ENCODE measurements around the gene NDST3. TPM values are rescaled to one million over a fixed set of nuclear protein-coding genes. Genes with fewer than 3 reads are reported as not detected.

NDST3 gene
- 0.17 TPM for total RNA-seq

- DNase-seq (ENCODE audit: low spot score) = peak; percentile 61
Measured at GRCh38 chr4:118034053-118034785, at the start of gene NDST3. TSS of gene NDST3 (plus strand) at chr4:118034486. CDS start at chr4:118053911, 19,425 bp downstream.

- DNase-seq (ENCODE audit: low spot score) = no peak
Measured at GRCh38 chr4:117986321-117986720, 48.0 kb upstream of the NDST3 start.

GRCh38 chr4:117987464-117987863, 46.8 kb upstream of the NDST3 start:
- no peak for DNase-seq (ENCODE audit: low spot score)

- no peak for DNase-seq (ENCODE audit: low spot score)
Measured at GRCh38 chr4:117996891-117997290, 37.4 kb upstream of the NDST3 start.

- DNase-seq (ENCODE audit: low spot score) = no peak
Measured at GRCh38 chr4:118004088-118004487, 30.2 kb upstream of the NDST3 start.

GRCh38 chr4:118005883-118006282, 28.4 kb upstream of the NDST3 start:
- DNase-seq (ENCODE audit: low spot score) = no peak

- no peak for DNase-seq (ENCODE audit: low spot score)
Measured at GRCh38 chr4:118012142-118012541, 22.1 kb upstream of the NDST3 start.

- DNase-seq (ENCODE audit: low spot score) = no peak
Measured at GRCh38 chr4:118014831-118015230, 19.5 kb upstream of the NDST3 start.

- no peak for DNase-seq (ENCODE audit: low spot score)
Measured at GRCh38 chr4:118018381-118019145, 15.7 kb upstream of the NDST3 start.

GRCh38 chr4:118026806-118027205, 7.5 kb upstream of the NDST3 start:
- DNase-seq (ENCODE audit: low spot score) = no peak

- no peak for DNase-seq (ENCODE audit: low spot score)
Measured at GRCh38 chr4:118029224-118029623, 5.1 kb upstream of the NDST3 start.

- no peak for DNase-seq (ENCODE audit: low spot score)
Measured at GRCh38 chr4:118032691-118033090, 1.6 kb upstream of the NDST3 start.

- DNase-seq (ENCODE audit: low spot score) = peak; percentile 39
Measured at GRCh38 chr4:118033148-118034052, 886 bp upstream of the NDST3 start.

GRCh38 chr4:118035309-118035708, 1.0 kb downstream of the NDST3 start:
- DNase-seq (ENCODE audit: low spot score) = no peak

GRCh38 chr4:118036336-118036735, 2.0 kb downstream of the NDST3 start:
- no peak for DNase-seq (ENCODE audit: low spot score)

GRCh38 chr4:118037955-118038354, 3.7 kb downstream of the NDST3 start:
- DNase-seq (ENCODE audit: low spot score) = no peak

GRCh38 chr4:118046323-118046722, 12.0 kb downstream of the NDST3 start:
- no peak for DNase-seq (ENCODE audit: low spot score)

GRCh38 chr4:118047043-118047442, 12.8 kb downstream of the NDST3 start:
- no peak for DNase-seq (ENCODE audit: low spot score)

GRCh38 chr4:118058955-118059354, 24.7 kb downstream of the NDST3 start:
- DNase-seq (ENCODE audit: low spot score) = no peak

GRCh38 chr4:118059397-118059796, 25.1 kb downstream of the NDST3 start:
- no peak for DNase-seq (ENCODE audit: low spot score)

GRCh38 chr4:118076958-118077766, 42.9 kb downstream of the NDST3 start:
- DNase-seq (ENCODE audit: low spot score) = no peak
